HG02870 (cell line): ENCODE data around the gene DGKH.
A peak's percentile ranks its signal among the peaks of the same experiment; 100 is the strongest.

ENCODE experiments used
- ATAC-seq: cut with Tn5 transposase; IDR thresholded peaks from one replicate; pipeline ENCODE4 v1.9.1; 2021; ENCODE audit warnings: mild to moderate bottlenecking, moderate library complexity; ENCODE audit not compliant: unreplicated experiment

DGKH gene

GRCh38 chr13:42271337-42272114 lies 223.1 kb downstream of the DGKH start:
- peak; percentile 82 for ATAC-seq

- ATAC-seq = peak; percentile 5
Measured at GRCh38 chr13:42272115-42272803, 223.8 kb downstream of the DGKH start, which contains the start of gene AKAP11. Gene AKAP11, plus strand, starts transcription at chr13:42272152. Its CDS starts 14,197 bp downstream, at chr13:42286349.

- ATAC-seq = no peak
Measured at GRCh38 chr13:42272804-42273175, 224.3 kb downstream of the DGKH start.

- ATAC-seq = no peak
Measured at GRCh38 chr13:42274386-42275097, 226.1 kb downstream of the DGKH start.

GRCh38 chr13:42275098-42275471 lies 226.6 kb downstream of the DGKH start:
- ATAC-seq = peak; percentile 21

- ATAC-seq = no peak
Measured at GRCh38 chr13:42275506-42275905, 227.1 kb downstream of the DGKH start.

- ATAC-seq = no peak
Measured at GRCh38 chr13:42276683-42277082, 228.2 kb downstream of the DGKH start.

GRCh38 chr13:42277618-42278276 lies 229.3 kb downstream of the DGKH start:
- ATAC-seq = no peak

GRCh38 chr13:42279080-42279479 lies 230.6 kb downstream of the DGKH start:
- no peak for ATAC-seq

- ATAC-seq = no peak
Measured at GRCh38 chr13:42279986-42280385, 231.5 kb downstream of the DGKH start.

GRCh38 chr13:42280537-42280936 lies 232.1 kb downstream of the DGKH start:
- ATAC-seq = no peak

GRCh38 chr13:42283574-42283973 lies 235.1 kb downstream of the DGKH start:
- no peak for ATAC-seq

- ATAC-seq = no peak
Measured at GRCh38 chr13:42284068-42284467, 235.6 kb downstream of the DGKH start.
